GM21423 (cell line): Measurements from ENCODE around the gene TMEM271.
"Not testable (repeated sequence)": the region's sequence is repeated elsewhere in the genome, so short reads cannot be mapped to it uniquely, and the experiment has no call there.

ENCODE experiments used
- ATAC-seq: cut with Tn5 transposase; IDR thresholded peaks from one replicate; pipeline ENCODE4 v1.9.1; 2021; ENCODE audit warnings: mild to moderate bottlenecking, moderate library complexity; ENCODE audit not compliant: unreplicated experiment

TMEM271 gene

GRCh38 chr4:566508-567295 is 9.4 kb downstream of the TMEM271 start:
- no peak for ATAC-seq

GRCh38 chr4:566035-566434 is 10.1 kb downstream of the TMEM271 start:
- no peak for ATAC-seq

- not testable (repeated sequence) for ATAC-seq
Observed at GRCh38 chr4:565614-566013, 10.5 kb downstream of the TMEM271 start.

- ATAC-seq, result not testable (repeated sequence)
Observed at GRCh38 chr4:562458-562857, 13.6 kb downstream of the TMEM271 start.

- no peak for ATAC-seq
Observed at GRCh38 chr4:561426-561825, 14.7 kb downstream of the TMEM271 start.

- ATAC-seq, result no peak
Observed at GRCh38 chr4:560731-561291, 15.3 kb downstream of the TMEM271 start.

- no peak for ATAC-seq
Observed at GRCh38 chr4:560061-560460, 16.0 kb downstream of the TMEM271 start.

- no peak for ATAC-seq
Observed at GRCh38 chr4:555566-556275, 20.4 kb downstream of the TMEM271 start.

- ATAC-seq, result not testable (repeated sequence)
Observed at GRCh38 chr4:554793-555320, 21.2 kb downstream of the TMEM271 start.

- no peak for ATAC-seq
Observed at GRCh38 chr4:552019-552418, 24.1 kb downstream of the TMEM271 start.

GRCh38 chr4:550268-550667 is 25.8 kb downstream of the TMEM271 start:
- ATAC-seq, result not testable (repeated sequence)

GRCh38 chr4:548976-549375 is 27.1 kb downstream of the TMEM271 start:
- ATAC-seq, result no peak

GRCh38 chr4:545612-546011 is 30.5 kb downstream of the TMEM271 start:
- no peak for ATAC-seq

- ATAC-seq, result no peak
Observed at GRCh38 chr4:544386-545105, 31.5 kb downstream of the TMEM271 start.

- ATAC-seq, result no peak
Observed at GRCh38 chr4:541271-541670, 34.8 kb downstream of the TMEM271 start.

GRCh38 chr4:538542-539142 is 37.5 kb downstream of the TMEM271 start:
- no peak for ATAC-seq

- no peak for ATAC-seq
Observed at GRCh38 chr4:537436-538264, 38.4 kb downstream of the TMEM271 start.

GRCh38 chr4:536351-536972 is 39.6 kb downstream of the TMEM271 start:
- ATAC-seq, result no peak

GRCh38 chr4:535924-536281 is 40.2 kb downstream of the TMEM271 start:
- no peak for ATAC-seq
